ENCODE results near the gene SIN3B.

DNA sequence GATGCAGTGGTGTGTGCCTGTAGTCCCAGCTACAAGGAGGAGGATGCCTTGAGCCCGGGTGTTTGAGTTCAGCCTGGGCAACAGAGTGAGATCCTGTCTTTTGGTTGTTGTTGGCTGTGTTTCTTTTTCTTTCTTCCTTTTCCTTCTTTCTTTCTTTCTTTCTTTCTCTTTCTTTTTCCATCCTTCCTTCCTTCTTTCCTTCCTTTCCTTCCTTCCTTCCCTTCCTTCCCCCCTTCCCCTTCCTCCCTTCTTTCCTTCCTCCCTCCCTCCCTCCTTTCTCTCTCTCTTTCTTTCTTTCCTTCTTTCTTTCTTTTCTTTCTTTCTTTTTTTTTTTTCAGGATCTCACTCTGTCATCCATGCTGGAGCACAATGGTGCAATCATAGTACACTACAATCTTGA, 46.5 kb upstream of the SIN3B start:
- TF ChIP-seq CTCF (IDR thresholded peaks at IDR 0.05; ENCODE audit: low read depth, low read length, poor library complexity, severe bottlenecking) = no peak
- TF ChIP-seq EZH2phosphoT487 (IDR thresholded peaks at IDR 0.05; ENCODE audit: borderline replicate concordance, low read length) = no peak
